Measurements from ENCODE around the gene EIF2S3. TPM values are rescaled to one million over a fixed set of nuclear protein-coding genes. Genes with fewer than 3 reads are reported as not detected.

The EIF2S3 gene
- total RNA-seq, 4 donors from 2014 or later: 75.2 to 154 (median 108) TPM

DNA sequence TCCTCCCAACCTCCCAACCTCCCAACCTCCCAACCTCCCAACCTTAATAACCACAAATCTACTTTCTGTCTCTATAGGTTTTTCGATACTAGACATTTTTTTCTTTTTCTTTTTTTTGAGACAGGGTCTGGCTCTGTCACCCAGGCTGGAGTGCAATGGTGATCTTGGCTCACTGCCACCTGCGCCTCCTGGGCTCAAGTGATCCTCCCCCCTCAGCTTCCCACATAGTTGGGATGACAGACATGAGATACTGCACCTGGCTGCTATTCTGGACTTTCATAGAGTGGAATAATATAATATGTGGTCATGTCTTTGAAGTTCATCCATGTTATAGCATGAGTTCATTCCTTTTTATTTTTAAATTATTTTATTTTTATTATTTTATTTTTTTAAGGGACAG is 55.3 kb downstream of the EIF2S3 start:
- no peak for TF ChIP-seq CTCF (IDR thresholded peaks at IDR 0.05)
- no peak for ATAC-seq (ENCODE audit: low FRiP score)
- DNase-seq (ENCODE audit: low spot score): no peak

DNA sequence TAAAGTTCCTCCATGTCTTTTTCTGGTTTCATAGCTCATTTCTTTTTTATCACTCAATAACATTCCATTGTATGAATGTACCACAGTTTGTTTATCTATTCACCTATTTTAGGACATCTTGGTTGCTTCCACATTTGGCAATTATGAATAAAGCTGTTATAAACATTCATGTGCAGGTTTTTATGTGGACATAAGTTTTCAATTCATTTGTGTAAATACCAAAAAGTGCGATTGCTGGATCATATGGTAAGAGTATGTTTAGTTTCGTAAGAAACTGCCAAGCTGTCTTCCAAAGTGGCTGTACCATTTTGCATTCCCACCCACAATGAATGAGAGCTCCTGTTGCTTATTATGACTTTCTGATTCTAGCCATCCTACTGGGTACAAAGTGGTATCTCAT is 58.4 kb downstream of the EIF2S3 start:
- TF ChIP-seq CTCF (IDR thresholded peaks at IDR 0.05): no peak
- no peak for ATAC-seq (ENCODE audit: low FRiP score)
- DNase-seq (ENCODE audit: low spot score): no peak

- DNase-seq (ENCODE audit: low spot score) (no peak), ATAC-seq (ENCODE audit: low FRiP score) (peak; percentile 62)
- TF ChIP-seq CTCF (IDR thresholded peaks at IDR 0.05): no peak
Measured at GRCh38 chrX:24117258-24117657, 62.5 kb downstream of the EIF2S3 start.

DNA sequence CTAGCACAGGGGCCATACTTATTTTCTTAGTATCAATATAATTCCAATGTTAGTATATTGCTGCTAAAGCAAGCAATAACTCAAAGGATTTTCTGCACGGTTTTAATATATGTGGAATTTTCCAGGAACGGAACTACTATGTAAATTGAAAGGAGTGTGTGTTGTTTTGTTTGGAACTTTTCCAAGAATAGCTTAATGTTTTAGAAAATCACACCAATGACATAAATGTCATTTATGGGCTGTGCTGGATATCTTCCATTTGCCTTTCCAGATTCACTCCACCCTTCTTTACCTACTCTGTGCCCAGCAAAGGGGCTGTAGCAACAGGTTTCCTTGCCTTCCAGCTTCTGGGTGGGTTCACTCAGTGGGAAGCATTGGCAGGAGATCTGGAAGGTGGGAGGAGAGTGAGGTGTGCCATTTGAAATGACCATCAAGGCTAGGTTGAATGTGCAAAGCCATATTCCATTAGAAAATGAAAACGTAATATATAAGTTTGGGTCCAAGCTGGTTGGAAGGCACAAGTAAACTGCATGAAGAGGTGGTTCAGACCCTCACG is 69.6 kb downstream of the EIF2S3 start:
- no peak for TF ChIP-seq CTCF (IDR thresholded peaks at IDR 0.05)
- DNase-seq (ENCODE audit: low spot score) (no peak), ATAC-seq (ENCODE audit: low FRiP score) (no peak)

- DNase-seq (ENCODE audit: low spot score) (no peak), ATAC-seq (ENCODE audit: low FRiP score) (no peak)
- no peak for TF ChIP-seq CTCF (IDR thresholded peaks at IDR 0.05)
Measured at GRCh38 chrX:24125028-24125612, 70.4 kb downstream of the EIF2S3 start.

Other genes starting within 250 kb of the EIF2S3 start
- 10 to 100 TPM in 1 of 4 donors, 1 to 10 TPM in 3; 4.4 to 10.0 (median 4.9) TPM for gene APOO, start 147.0 kb upstream of the EIF2S3 start, total RNA-seq
- gene CXorf58, start 146.9 kb upstream of the EIF2S3 start, total RNA-seq: not detected
- gene KLHL15, start 27.8 kb upstream of the EIF2S3 start, total RNA-seq: 10 to 100 TPM in 3 of 4 donors, 1 to 10 TPM in 1; 7.7 to 56.9 (median 16.0) TPM
- 10 to 100 TPM; 40.4 to 78.2 (median 44.9) TPM for gene ZFX, start 94.8 kb downstream of the EIF2S3 start, total RNA-seq

All from omental fat pad (tissue), 4 donors.